Karpas-422 (cell line): Measurements from ENCODE around the gene SYTL1. TPM values are rescaled to one million over a fixed set of nuclear protein-coding genes. Genes with fewer than 3 reads are reported as not detected.

Experiments used
- DNase-seq: peaks from one replicate; pipeline ENCODE4 v3.0.0-alpha.2; 2015
- H2AFZ ChIP-seq: fragments of 200-600 bp; sonication (generic); 2 replicates; pipeline ENCODE4 v1.6.1; 2014; ENCODE audit warnings: antibody characterized with exemption, low read length, mixed read lengths
- H3K27ac ChIP-seq: fragments of 200-600 bp; sonication (generic); 2 replicates; pipeline ENCODE4 v1.5.1; 2014; ENCODE audit warnings: mild to moderate bottlenecking, low read length, moderate library complexity
- H3K27me3 ChIP-seq: fragments of 200-600 bp; sonication (generic); 2 replicates; pipeline ENCODE4 v1.6.1; 2014; ENCODE audit warnings: low read length, mixed read lengths
- H3K36me3 ChIP-seq: fragments of 200-600 bp; sonication (generic); 2 replicates; pipeline ENCODE4 v1.6.1; 2014; ENCODE audit warnings: low read length, mixed read lengths; ENCODE audit not compliant: insufficient read depth
- H3K4me1 ChIP-seq: fragments of 200-600 bp; sonication (generic); 2 replicates; pipeline ENCODE4 v1.6.1; 2014; ENCODE audit warnings: mild to moderate bottlenecking, low read length, mixed read lengths
- H3K4me2 ChIP-seq: fragments of 200-600 bp; sonication (generic); 2 replicates; pipeline ENCODE4 v1.6.1; 2014; ENCODE audit warnings: low read length, low read depth, mild to moderate bottlenecking; ENCODE audit not compliant: poor library complexity, severe bottlenecking
- H3K4me3 ChIP-seq: fragments of 200-600 bp; sonication (generic); 2 replicates; pipeline ENCODE4 v1.5.1; 2014; ENCODE audit warnings: mild to moderate bottlenecking, antibody characterized with exemption, low read length, mixed read lengths
- H3K79me2 ChIP-seq: fragments of 200-600 bp; sonication (generic); 2 replicates; pipeline ENCODE4 v1.6.1; 2014; ENCODE audit warnings: mild to moderate bottlenecking, low read length, mixed read lengths
- H3K9ac ChIP-seq: fragments of 200-600 bp; sonication (generic); 2 replicates; pipeline ENCODE4 v1.6.0; 2014; ENCODE audit warnings: low read length
- H3K9me2 ChIP-seq: fragments of 200-600 bp; sonication (generic), shearing (Covaris generic); replicated peaks from 2 replicates; pipeline ENCODE4 v1.6.0; 2014; ENCODE audit warnings: mild to moderate bottlenecking, low read length, moderate library complexity; ENCODE audit not compliant: insufficient read depth
- H3K9me3 ChIP-seq: fragments of 300-700, 200-600 bp; sonication (generic); 2 replicates; pipeline ENCODE4 v1.6.1; 2014; ENCODE audit warnings: low read length, mixed read lengths
- H4K20me1 ChIP-seq: fragments of 200-600 bp; sonication (generic); 2 replicates; pipeline ENCODE4 v1.6.1; 2014; ENCODE audit warnings: mild to moderate bottlenecking, antibody characterized with exemption, low read length, low read depth; ENCODE audit not compliant: insufficient read depth
- total RNA-seq: library from RNA; depleted of rRNA; stranded (reverse); fragments of >200 nt; shearing (Covaris generic); gene quantifications from 2 replicates; pipeline ENCODE4 v1.2.3, GENCODE V29; 2014; ENCODE audit warnings: low replicate concordance; rRNA removed

The SYTL1 gene, protein sequence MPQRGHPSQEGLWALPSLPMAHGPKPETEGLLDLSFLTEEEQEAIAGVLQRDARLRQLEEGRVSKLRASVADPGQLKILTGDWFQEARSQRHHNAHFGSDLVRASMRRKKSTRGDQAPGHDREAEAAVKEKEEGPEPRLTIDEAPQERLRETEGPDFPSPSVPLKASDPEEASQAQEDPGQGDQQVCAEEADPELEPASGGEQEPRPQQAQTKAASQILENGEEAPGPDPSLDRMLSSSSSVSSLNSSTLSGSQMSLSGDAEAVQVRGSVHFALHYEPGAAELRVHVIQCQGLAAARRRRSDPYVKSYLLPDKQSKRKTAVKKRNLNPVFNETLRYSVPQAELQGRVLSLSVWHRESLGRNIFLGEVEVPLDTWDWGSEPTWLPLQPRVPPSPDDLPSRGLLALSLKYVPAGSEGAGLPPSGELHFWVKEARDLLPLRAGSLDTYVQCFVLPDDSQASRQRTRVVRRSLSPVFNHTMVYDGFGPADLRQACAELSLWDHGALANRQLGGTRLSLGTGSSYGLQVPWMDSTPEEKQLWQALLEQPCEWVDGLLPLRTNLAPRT
- total RNA-seq, result 35.6 and 119 TPM in 2 replicates

GRCh38 chr1:27341525-27342252 is at the start of gene SYTL1:
Gene SYTL1 (plus strand): TSS chr1:27342022. CDS start chr1:27345335, 3,313 bp downstream.
- H3K36me3 ChIP-seq, result no peaks in the 10 kb centered on the region
- no peaks in the 10 kb centered on the region for H3K79me2 ChIP-seq
- no peaks in the 10 kb centered on the region for H3K9me3 ChIP-seq
- H3K9me2 ChIP-seq, result no peaks in the 10 kb centered on the region
- H3K4me3 ChIP-seq, result peak within 1 kb of the TSS; percentile 74
- DNase-seq, result peak; percentile 86
- H4K20me1 ChIP-seq, result no peaks in the 10 kb centered on the region
- H3K4me1 ChIP-seq, result peaks cover 35% of the 10 kb centered on the region
- peak within 1 kb of the TSS; percentile 68 for H3K27ac ChIP-seq
- peak within 1 kb of the TSS; percentile 76 for H3K4me2 ChIP-seq
- peak within 1 kb of the TSS; percentile 77; the same call in 1 of the 2 replicates for H2AFZ ChIP-seq
- no peaks in the 10 kb centered on the region for H3K27me3 ChIP-seq
- peak within 1 kb of the TSS; percentile 77 for H3K9ac ChIP-seq

DNA sequence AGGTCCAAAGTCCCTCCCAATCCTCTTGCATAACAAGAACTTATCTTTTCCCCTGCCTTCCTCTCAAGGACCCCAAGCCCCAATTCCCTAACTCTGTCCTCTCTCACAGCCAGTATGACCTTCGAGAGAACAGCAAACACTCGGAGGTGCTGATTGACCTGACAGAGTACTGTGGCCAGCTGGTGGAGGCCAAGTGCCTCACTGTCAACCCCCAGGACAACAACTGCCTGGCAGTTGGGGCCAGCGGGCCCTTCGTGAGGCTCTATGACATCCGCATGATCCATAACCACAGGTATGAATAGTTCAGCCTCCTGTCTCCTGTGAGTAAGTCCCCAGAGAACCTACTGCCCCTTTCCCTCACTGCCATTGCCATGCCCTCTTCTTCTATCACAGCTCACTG is 49.7 kb upstream of the SYTL1 start:
- no peaks in the 10 kb centered on the region for H3K79me2 ChIP-seq
- no peak for DNase-seq
- no peaks in the 10 kb centered on the region for H3K4me1 ChIP-seq
- H2AFZ ChIP-seq, result no peak overlapping the region
- no peaks in the 10 kb centered on the region for H4K20me1 ChIP-seq
- H3K9me3 ChIP-seq, result no peaks in the 10 kb centered on the region
- no peak overlapping the region for H3K27ac ChIP-seq
- no peak overlapping the region for H3K9ac ChIP-seq
- H3K4me3 ChIP-seq, result no peak overlapping the region
- H3K36me3 ChIP-seq, result peaks cover 16% of the 10 kb centered on the region
- H3K27me3 ChIP-seq, result no peaks in the 10 kb centered on the region
- H3K9me2 ChIP-seq, result no peaks in the 10 kb centered on the region
- no peak overlapping the region for H3K4me2 ChIP-seq

- H3K27ac ChIP-seq, result no peak overlapping the region
- no peaks in the 10 kb centered on the region for H3K9me3 ChIP-seq
- H3K4me1 ChIP-seq, result no peaks in the 10 kb centered on the region
- no peaks in the 10 kb centered on the region for H3K27me3 ChIP-seq
- H3K4me3 ChIP-seq, result no peak overlapping the region
- H3K9me2 ChIP-seq, result no peaks in the 10 kb centered on the region
- no peak overlapping the region for H2AFZ ChIP-seq
- DNase-seq, result no peak
- H3K9ac ChIP-seq, result no peak overlapping the region
- no peaks in the 10 kb centered on the region for H3K79me2 ChIP-seq
- H4K20me1 ChIP-seq, result no peaks in the 10 kb centered on the region
- no peak overlapping the region for H3K4me2 ChIP-seq
- H3K36me3 ChIP-seq, result peaks cover 23% of the 10 kb centered on the region
These were observed 47.9 kb upstream of the SYTL1 start for GRCh38 chr1:27293915-27294314.

- DNase-seq, result peak; percentile 82
These were observed 45.0 kb upstream of the SYTL1 start for GRCh38 chr1:27296773-27297291.

GRCh38 chr1:27297903-27298302 is 43.9 kb upstream of the SYTL1 start:
- no peak overlapping the region for H3K4me2 ChIP-seq
- no peaks in the 10 kb centered on the region for H3K79me2 ChIP-seq
- H3K27ac ChIP-seq, result no peak overlapping the region
- H3K9me2 ChIP-seq, result no peaks in the 10 kb centered on the region
- H3K9ac ChIP-seq, result no peak overlapping the region
- H3K9me3 ChIP-seq, result no peaks in the 10 kb centered on the region
- H3K4me3 ChIP-seq, result no peak overlapping the region
- no peak for DNase-seq
- peaks cover 14% of the 10 kb centered on the region for H3K4me1 ChIP-seq
- H4K20me1 ChIP-seq, result no peaks in the 10 kb centered on the region
- peaks cover 23% of the 10 kb centered on the region; the same call in 1 of the 2 replicates for H3K36me3 ChIP-seq
- H3K27me3 ChIP-seq, result no peaks in the 10 kb centered on the region
- H2AFZ ChIP-seq, result no peak overlapping the region

More at GRCh38 chr1:27296773-27297291, 45.0 kb upstream of the SYTL1 start:
- Histone ChIP-seq H3K9me3 (no peaks in the 10 kb centered on the region), H3K27ac (no peak overlapping the region), H3K79me2 (no peaks in the 10 kb centered on the region), H3K4me1 (peaks cover 14% of the 10 kb centered on the region), H4K20me1 (no peaks in the 10 kb centered on the region), H3K4me3 (no peak overlapping the region), H3K9ac (no peak overlapping the region), H2AFZ (no peak overlapping the region), H3K27me3 (no peaks in the 10 kb centered on the region), H3K9me2 (no peaks in the 10 kb centered on the region), H3K4me2 (no peak overlapping the region), H3K36me3 (peaks cover 23% of the 10 kb centered on the region)

GRCh38 chr1:27298632-27299384 is 43.0 kb upstream of the SYTL1 start:
- Histone ChIP-seq H3K27ac (no peak overlapping the region), H3K9me3 (no peaks in the 10 kb centered on the region), H3K4me3 (no peak overlapping the region), H2AFZ (no peak overlapping the region), H4K20me1 (no peaks in the 10 kb centered on the region), H3K36me3 (peaks cover 23% of the 10 kb centered on the region; the same call in 1 of the 2 replicates), H3K9me2 (no peaks in the 10 kb centered on the region), H3K9ac (no peak overlapping the region), H3K79me2 (no peaks in the 10 kb centered on the region), H3K4me2 (no peak overlapping the region), H3K4me1 (peaks cover 14% of the 10 kb centered on the region), H3K27me3 (no peaks in the 10 kb centered on the region)
- DNase-seq, result no peak

GRCh38 chr1:27299385-27300271 is 42.2 kb upstream of the SYTL1 start:
- no peak overlapping the region for H3K4me3 ChIP-seq
- no peaks in the 10 kb centered on the region for H3K9me3 ChIP-seq
- DNase-seq, result no peak
- no peaks in the 10 kb centered on the region for H3K79me2 ChIP-seq
- no peak overlapping the region for H3K27ac ChIP-seq
- H3K9me2 ChIP-seq, result no peaks in the 10 kb centered on the region
- H3K4me1 ChIP-seq, result peaks cover 14% of the 10 kb centered on the region
- H4K20me1 ChIP-seq, result no peaks in the 10 kb centered on the region
- H3K9ac ChIP-seq, result peak overlapping the region; percentile 51; the same call in 1 of the 2 replicates
- no peaks in the 10 kb centered on the region for H3K27me3 ChIP-seq
- H3K36me3 ChIP-seq, result peaks cover 20% of the 10 kb centered on the region; the same call in 1 of the 2 replicates
- no peak overlapping the region for H3K4me2 ChIP-seq
- no peak overlapping the region for H2AFZ ChIP-seq
